GM12878 (cell line): Measurements from ENCODE around the gene PRM1. TPM values are rescaled to one million over a fixed set of nuclear protein-coding genes. Genes with fewer than 3 reads are reported as not detected.

Source experiments
- NFXL1 ChIP-seq: fragments of 450-650 bp; IDR thresholded peaks from 2 replicates; pipeline ENCODE4 v1.6.1; 2017; ENCODE audit warnings: antibody characterized with exemption, mild to moderate bottlenecking, borderline replicate concordance
- NKRF ChIP-seq: fragments of 450-650 bp; conservative IDR thresholded peaks from 2 replicates; pipeline ENCODE4 v1.6.1; 2017; ENCODE audit warnings: mild to moderate bottlenecking, moderate library complexity
- POLR2AphosphoS5 ChIP-seq: IDR thresholded peaks from 2 replicates; pipeline ENCODE4 v1.6.1; 2011; ENCODE audit warnings: mild to moderate bottlenecking, low read length, inconsistent platforms
- YY1 ChIP-seq: IDR thresholded peaks from 2 replicates; pipeline ENCODE4 v1.6.1; 2011; ENCODE audit warnings: low read depth, mild to moderate bottlenecking, low read length
- ZBTB33 ChIP-seq: fragments of 450-650 bp; IDR thresholded peaks from 2 replicates; pipeline ENCODE4 v1.6.1; 2017; ENCODE audit warnings: mild to moderate bottlenecking
- polyA plus RNA-seq, 11 experiments: library from polyadenylated mRNA; depleted of rRNA in 4 of 11; unstranded in 6 of 11; stranded (reverse) in 5 of 11; fragments of >200 nt; fragmentation: Nextera tagmentation in 4 of 11; fragmentation: Illumina TruSeq in 1 of 11; extraction: Ambion mirVana in 4 of 11; extraction: Trizol in 1 of 11; gene quantifications; 1 replicate in 1 of 11; 2 replicates in 10 of 11; pipeline versions ENCODE4 v1.2.1 to v1.2.3, GENCODE V29; 2011 to 2016; ENCODE audit warnings: inconsistent platforms in 2 of 11, missing spikeins in 2 of 11, low read depth in 1 of 11
- total RNA-seq, 4 experiments: library from RNA; depleted of rRNA in 3 of 4; stranded (reverse); fragments of >200 nt in 3 of 4; fragmentation: Illumina TruSeq in 1 of 4; extraction: Trizol in 1 of 4; gene quantifications; 2 replicates each; pipeline versions ENCODE4 v1.2.1 to v1.2.3, GENCODE V29; 2013 to 2021

The PRM1 gene
- total and polyA plus RNA-seq, 10 of the 15 experiments (the other 5 are each of a cell fraction or from before 2014, with no cell fraction given): 0.20 TPM; not detected in 9

GRCh38 chr16:11297492-11298142 lies 16.5 kb upstream of the PRM1 start (continued):
- TF ChIP-seq NKRF (0 out of 2 replicates have a peak, but pooled peaks have one; percentile 43), YY1 (peak; percentile 52), POLR2AphosphoS5 (no peak; the same call in 1 of the 2 replicates), ZBTB33 (no peak), NFXL1 (no peak)
- TF ChIP-seq, all 136 proteins: peak for 64
